Neural cell (in vitro differentiated cells): ENCODE data around the gene ARHGDIB.

Experiments used
- CTCF ChIP-seq: fragments of 450-650 bp; IDR thresholded peaks from 2 replicates; pipeline ENCODE4 v1.5.1; 2014; ENCODE audit warnings: antibody characterized with exemption, mild to moderate bottlenecking, moderate library complexity; ENCODE audit not compliant: poor library complexity, severe bottlenecking
- POLR2AphosphoS5 ChIP-seq: IDR thresholded peaks from 2 replicates; pipeline ENCODE4 v1.6.1; 2012
- RAD21 ChIP-seq: fragments of 450-650 bp; conservative IDR thresholded peaks from 2 replicates; pipeline ENCODE4 v1.6.1; 2014; ENCODE audit warnings: antibody characterized with exemption, mild to moderate bottlenecking, moderate library complexity
- TAF1 ChIP-seq: IDR thresholded peaks from 2 replicates; pipeline ENCODE4 v1.6.1; 2012; ENCODE audit warnings: low read depth

DNA sequence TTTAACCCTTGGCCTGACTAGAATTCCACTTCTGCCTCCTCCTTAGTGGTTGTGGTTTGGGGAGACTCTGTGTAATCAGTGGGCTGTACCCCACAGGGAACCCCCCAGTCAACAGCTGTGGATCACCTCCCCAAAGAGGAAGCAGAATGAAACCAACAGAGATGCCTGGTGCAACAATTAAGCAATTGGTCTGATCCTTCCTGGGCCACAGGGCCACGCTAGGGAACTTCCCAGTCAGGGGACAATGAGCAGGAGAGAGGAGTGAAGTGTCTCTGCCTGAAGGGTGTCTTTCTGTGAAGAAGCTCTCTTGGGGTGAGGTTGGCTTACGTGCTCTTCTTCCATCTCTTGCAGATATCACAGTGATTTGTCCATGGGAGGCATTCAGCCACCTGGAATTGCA lies 19.6 kb upstream of the ARHGDIB start:
- no peak for TF ChIP-seq CTCF
- TF ChIP-seq RAD21 = no peak
- TF ChIP-seq TAF1 = no peak
- no peak for TF ChIP-seq POLR2AphosphoS5
